Epithelial cell of proximal tubule (primary cell): ENCODE data around the gene TMEM138. TPM values are rescaled to one million over a fixed set of nuclear protein-coding genes. Genes with fewer than 3 reads are reported as not detected.
"Not testable (repeated sequence)": the region's sequence is repeated elsewhere in the genome, so short reads cannot be mapped to it uniquely, and the experiment has no call there.

Experiments used
- DNase-seq: peaks from one replicate; pipeline ENCODE4 v3.0.0-alpha.2; 2011; ENCODE audit warnings: low read depth
- H3K4me3 ChIP-seq: 2 replicates; pipeline ENCODE4 v1.5.1; 2011; ENCODE audit warnings: low read depth, mild to moderate bottlenecking, low read length
- CTCF ChIP-seq: conservative IDR thresholded peaks from 2 replicates; pipeline ENCODE4 v1.5.1; 2012; ENCODE audit warnings: low read depth, mild to moderate bottlenecking, low read length
- total RNA-seq: library from RNA; depleted of rRNA; stranded (reverse); fragments of >200 nt; gene quantifications from 2 replicates; pipeline ENCODE4 v1.2.3, GENCODE V29; 2015

Gene TMEM138
- total RNA-seq, 1 donor from 2014 or later: 21.9 TPM

GRCh38 chr11:61377461-61378160 lies 15.4 kb downstream of the TMEM138 start:
- DNase-seq: no peak

GRCh38 chr11:61378713-61379313 lies 16.6 kb downstream of the TMEM138 start:
- TF ChIP-seq CTCF: no peak
- no peak for DNase-seq
- no peak overlapping the region for H3K4me3 ChIP-seq

More at GRCh38 chr11:61377461-61378160, 15.4 kb downstream of the TMEM138 start:
- no peak overlapping the region for H3K4me3 ChIP-seq
- no peak for TF ChIP-seq CTCF

GRCh38 chr11:61380884-61381283 lies 18.7 kb downstream of the TMEM138 start:
- H3K4me3 ChIP-seq: no peak overlapping the region
- TF ChIP-seq CTCF: no peak
- no peak for DNase-seq

- H3K4me3 ChIP-seq, DNase-seq: not testable (repeated sequence)
Observed at GRCh38 chr11:61383859-61384258, 21.7 kb downstream of the TMEM138 start.

GRCh38 chr11:61384271-61385242 lies 22.4 kb downstream of the TMEM138 start:
- DNase-seq: no peak

GRCh38 chr11:61390161-61390560 lies 28.0 kb downstream of the TMEM138 start:
- H3K4me3 ChIP-seq: no peak overlapping the region
- no peak for DNase-seq
- TF ChIP-seq CTCF: no peak

More at GRCh38 chr11:61384271-61385242, 22.4 kb downstream of the TMEM138 start:
- TF ChIP-seq CTCF: peak; percentile 41
- no peak overlapping the region for H3K4me3 ChIP-seq
